HG03558 (cell line): ENCODE measurements around the gene METTL24.
"Not testable (repeated sequence)": the region's sequence is repeated elsewhere in the genome, so short reads cannot be mapped to it uniquely, and the experiment has no call there.

Experiments used
- ATAC-seq: cut with Tn5 transposase; IDR thresholded peaks from one replicate; pipeline ENCODE4 v1.9.1; 2021; ENCODE audit warnings: moderate number of reproducible peaks; ENCODE audit not compliant: unreplicated experiment; ENCODE audit errors: extremely low read depth

METTL24 gene

DNA sequence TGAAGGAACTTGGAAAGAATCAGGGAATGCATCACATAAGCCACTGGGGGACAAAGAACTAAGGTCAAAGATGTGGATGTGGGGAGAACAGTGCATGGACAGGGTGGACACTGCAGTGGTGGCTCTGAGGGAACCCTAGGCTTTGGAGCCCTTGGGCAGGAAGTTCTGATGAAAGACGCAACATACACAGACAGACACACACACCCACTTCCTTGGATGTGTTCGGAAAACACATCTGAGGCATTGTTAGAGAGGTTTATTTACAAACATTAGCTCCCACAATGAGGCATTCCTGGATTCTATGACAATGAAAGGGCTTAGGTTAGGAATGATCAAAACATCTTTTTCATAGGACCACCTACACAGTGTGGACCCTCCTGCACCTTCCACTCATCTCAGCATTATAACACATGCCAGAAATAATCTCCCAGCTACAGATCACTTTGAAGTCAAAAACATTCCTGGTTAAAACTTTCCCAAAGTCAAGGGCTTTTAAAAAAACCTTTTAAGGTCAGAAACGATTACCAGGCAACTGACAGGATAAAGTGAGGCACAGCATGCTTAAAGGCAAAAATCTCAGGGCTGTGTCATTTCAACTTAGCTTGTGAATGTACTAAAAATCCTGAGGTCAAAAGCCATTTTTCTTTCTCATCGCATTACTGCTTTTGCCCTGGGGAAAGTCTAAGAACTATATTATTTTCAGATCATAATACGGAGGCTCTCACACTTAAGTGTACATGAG, 6.4 kb upstream of the METTL24 start:
- no peak for ATAC-seq

DNA sequence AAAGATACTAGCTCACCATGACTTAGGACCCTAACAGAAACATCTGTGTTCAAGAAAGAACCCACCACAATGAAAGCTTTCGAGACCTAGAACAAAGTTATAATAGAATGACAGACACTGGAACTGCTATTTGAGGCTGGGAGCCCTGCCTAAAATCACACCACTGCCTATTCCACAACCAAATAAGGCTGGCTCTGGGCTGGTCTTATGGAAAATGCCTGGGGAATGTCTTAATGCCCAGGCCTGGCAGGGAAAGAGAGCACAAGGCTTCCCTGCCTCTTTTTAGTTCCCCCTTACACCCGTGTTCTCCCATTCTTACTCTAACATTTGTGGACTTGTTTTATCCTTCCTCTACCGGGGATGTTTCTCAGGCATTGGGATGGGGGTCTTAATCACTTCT, 5.6 kb upstream of the METTL24 start:
- no peak for ATAC-seq

DNA sequence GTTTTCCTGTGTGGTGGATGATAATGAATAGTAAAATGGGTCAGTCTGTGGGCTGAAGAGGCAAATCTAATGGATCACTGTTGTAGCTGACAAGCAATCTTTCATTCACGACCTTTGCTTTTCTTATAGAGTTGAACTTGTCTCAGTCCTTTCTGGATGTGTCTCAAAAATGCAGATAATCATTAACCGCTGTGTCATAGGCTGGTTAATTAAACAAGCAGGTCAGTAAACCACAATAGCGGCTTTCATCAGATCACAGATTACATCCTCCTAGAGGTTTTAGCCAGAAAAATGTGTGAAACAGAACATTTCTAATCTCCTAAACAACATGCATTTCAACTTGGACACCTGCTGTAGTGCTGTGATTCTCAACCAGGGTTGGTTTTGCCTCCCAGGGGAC, 2.5 kb upstream of the METTL24 start:
- no peak for ATAC-seq

DNA sequence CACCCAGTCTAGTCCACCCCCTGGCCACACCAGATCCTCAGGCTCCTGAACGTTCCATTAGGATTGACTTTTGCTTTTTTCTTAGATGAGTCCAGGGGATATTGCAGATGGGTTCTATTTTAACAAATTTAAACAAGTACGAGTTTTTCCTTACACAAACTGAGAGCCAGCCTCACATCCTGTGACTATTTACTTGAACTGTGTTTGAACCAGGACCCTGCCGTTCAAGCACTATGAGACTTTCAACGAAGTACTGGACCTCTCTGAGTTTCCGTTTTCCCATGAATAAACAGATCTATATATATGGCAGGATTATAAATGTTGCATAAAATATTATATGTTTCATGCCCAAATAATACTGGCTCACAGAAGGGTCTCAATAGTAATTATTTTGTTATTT, 1.4 kb upstream of the METTL24 start:
- no peak for ATAC-seq

DNA sequence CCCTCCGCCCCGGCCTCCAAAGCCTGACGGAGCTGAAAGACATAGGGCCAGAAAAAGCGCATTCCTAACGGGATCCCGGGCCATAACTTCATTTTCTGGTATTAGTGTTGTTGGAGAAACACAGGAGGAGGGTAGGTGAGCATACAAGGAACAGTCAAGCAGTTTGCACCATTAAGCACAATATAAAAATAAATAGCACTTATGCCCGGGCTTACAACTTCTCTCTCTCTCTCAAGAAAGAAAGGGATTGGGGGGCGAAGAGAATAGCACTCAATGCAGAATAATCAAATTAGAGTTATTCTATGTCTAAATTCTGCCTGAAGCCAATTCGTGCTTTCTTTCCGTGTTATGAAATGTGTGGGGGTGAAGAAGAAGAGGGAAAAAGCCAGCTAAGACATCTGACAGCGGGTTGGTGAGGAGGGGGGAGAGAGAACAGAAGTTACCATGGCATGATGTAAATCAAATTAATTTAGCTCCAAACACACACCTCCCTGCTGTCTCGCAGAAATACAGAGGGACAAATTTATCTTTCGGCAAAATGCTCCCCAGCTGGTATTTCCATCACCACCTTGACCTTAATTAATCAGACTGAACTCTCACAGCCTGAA, 508 bp upstream of the METTL24 start:
- no peak for ATAC-seq

DNA sequence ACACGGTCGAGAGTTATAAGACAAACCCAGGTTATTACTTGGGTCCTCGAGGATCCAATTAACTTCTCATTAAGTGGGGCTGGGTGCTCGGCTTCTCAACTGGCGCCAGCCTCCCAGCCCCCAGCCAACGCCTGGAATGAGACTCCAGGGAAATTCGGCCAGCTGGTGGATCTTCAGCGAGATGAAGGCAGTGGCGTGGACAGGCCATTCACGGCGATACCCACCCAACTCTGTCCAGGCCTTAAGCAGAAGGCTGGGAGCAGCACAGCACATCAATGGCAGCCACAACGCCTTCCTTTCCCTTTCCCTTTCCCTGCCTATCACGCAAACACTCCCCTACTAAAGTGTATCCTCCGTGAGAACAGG, 868 bp downstream of the METTL24 start:
- ATAC-seq: no peak

DNA sequence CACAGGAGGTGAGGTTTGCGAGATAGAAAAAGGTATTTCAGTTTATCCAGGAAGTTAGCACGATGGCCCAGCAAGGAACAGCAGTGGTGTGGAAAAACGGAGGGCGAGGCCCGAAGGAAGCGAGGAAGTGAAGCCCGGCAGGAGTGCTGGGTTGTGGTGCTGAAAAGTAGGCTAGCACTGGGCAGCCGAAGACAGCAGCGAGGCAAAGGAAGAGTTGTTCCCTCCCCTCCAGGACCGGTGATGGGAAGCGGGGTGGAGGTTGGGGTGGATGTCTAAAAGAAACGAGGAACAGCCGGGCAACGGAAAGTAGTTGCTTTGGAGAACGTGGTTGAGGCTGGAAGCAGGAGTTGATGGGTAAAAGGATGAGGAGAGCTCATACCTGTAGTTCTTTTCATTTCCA, 1.4 kb downstream of the METTL24 start:
- no peak for ATAC-seq

DNA sequence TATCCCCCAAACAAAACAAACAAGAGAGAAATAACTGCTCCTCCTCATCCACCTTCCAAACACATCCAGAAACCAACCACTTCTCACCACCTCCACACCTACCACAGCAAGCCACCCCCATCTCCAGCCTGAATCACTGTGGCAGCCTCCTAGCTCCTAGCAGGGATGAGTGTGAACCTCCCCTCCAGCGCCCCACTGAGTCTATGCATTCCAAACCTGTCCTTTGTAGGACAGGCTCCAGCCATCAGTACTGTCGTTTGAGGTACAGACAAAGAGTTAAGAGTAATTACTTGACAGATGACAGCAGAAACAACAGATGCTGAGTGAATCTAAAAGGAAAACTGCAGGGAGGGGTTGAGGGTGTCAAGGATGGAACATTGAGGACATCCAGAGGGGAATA, 2.4 kb downstream of the METTL24 start:
- no peak for ATAC-seq

DNA sequence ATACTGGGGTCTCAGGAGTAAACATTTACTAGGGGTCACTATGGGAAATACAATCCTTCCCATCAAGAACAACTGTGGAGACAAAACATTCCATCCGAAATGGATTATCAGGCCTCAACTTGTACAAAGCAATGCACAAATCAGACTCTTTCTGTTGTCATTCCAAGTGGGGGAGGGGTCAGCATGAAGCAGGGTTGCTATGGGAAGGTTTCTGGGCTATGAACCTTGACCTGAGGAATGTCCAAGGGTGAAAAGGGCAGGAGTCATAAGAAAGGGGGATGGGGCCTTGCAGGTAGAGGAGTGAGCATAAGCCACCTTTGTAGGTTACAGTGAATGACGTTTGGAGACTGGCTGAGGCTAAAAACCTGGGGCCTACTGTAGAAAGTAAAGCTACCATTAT, 3.1 kb downstream of the METTL24 start:
- no peak for ATAC-seq

DNA sequence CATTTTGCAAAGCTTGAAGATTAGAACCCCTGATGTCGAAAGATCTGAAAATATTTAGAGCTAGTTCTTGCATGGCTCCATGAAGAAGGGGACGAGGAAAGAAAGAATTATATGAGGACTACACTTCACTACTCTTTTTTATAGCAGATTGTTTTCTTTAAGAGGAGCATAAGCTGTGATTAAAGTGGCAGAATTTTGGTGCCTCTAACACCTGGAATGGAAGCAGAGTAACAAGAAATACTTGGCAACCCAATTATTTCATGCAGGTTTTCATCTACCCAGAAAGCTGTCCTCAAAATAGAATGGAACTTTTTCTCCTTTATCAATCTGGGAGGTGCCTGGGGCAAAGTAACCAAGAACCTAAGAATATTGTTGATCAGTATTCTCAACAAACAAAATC, 4.0 kb downstream of the METTL24 start:
- no peak for ATAC-seq

DNA sequence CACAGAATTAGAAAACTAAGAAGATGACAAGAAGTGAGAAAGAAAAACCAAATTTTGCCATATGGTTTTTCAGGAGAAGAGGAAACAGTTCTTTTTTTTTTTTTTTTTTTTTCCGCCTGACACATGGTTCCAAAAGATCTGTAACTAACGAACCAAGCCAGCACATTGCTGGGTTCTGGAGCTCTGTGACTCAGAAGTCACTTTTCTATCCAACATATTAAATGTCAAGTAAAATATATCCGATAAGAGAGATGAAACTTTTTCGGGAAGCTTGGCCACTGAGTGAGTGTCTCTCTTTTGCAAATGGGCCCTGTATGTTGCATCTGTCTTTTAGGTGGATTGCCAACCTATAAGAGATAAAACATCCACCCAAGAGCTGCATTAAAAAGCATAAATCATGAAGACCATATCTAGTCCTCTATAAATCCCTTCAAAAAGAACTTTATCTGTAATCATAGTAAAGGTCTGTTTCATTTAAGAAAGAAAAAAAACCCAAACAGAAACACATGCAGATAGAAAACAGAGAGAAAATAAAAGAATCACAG, 4.6 kb downstream of the METTL24 start:
- ATAC-seq: no peak

DNA sequence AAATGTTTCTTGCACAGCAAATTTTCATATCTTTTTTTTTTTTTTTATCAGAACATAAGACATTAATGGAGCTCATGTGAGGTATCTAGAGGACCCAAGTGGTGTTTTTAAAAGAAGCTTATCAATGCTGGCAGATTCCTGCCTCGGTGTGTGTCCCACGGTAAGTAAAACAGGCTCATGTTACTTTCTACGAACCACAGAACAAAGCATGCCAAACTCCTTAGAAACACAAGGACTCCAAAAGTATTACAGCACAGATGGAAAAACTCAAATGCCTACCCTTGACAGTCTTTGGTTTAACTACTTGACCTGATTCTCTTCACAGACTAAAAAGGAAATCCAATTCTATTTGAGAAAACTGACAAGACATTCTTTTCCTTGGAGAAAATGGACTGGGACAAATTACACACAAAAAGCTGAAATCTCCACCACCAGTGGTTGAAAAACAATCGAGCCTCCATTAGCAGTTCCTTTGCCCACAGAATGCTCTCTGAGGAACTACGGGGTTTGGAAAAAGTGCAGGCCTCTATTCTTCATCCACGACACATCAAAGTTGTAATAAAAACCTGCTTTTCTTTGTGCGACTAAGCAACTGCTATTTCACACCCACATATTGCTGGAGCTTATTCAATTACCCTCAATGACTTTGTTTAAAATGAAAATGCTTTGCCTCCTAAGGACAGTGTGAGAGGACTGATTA, 5.4 kb downstream of the METTL24 start:
- no peak for ATAC-seq

DNA sequence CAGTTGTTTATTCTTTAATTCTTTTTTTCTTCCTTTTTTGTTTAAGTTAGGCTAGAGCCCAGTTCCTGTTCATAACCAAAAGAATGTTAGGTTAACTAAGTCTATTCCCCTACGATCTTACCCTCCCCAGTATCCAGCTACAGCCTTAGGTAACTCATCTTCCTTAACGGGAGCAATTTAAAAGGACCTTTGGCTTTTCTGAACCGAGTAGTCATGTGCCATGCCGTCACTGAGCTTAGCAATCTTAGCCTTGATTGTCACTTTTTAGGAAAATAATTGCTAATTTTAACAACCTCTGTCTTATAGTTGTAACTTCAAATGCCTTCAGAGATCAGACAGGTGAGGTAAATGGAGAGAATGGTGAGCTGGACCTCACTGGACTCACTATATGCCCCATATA, 6.2 kb downstream of the METTL24 start:
- no peak for ATAC-seq

DNA sequence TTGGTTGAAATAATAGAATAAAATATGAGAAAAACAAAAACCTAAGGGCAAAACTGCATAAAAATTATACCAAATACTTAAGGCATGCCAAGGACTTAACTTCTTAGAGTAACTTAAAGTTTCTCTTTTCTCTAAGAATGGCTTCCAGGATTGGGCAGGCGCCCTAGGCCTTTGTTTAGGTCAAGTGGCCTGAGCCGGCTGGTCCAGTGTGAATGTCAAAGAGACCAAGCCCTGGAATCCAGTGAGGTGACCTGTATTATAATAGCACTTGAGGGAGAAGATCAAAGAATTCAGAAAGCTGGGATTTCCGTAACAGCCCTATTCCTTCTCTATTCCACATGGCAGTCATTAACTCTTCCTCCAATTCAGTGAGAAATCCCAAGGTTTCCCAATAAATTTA, 6.6 kb downstream of the METTL24 start:
- ATAC-seq: no peak

DNA sequence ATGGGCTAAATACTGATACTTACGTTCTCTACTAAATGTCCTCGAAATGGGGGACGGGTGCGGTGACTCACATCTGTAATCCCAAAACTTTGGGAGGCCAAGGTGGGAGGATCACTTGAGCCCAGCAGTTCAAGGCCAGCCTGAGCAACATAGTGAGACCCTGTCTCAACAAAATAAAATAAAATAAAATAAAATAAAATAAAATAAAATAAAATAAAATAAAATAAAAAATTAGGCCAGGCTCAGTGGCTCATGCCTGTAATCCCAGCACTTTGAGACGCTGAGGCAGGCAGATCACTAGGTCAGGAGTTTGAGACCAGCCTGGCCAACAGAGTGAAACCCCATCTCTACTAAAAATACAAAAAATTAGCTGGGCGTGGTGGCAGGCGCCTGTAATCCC, 7.6 kb downstream of the METTL24 start:
- ATAC-seq: not testable (repeated sequence)

DNA sequence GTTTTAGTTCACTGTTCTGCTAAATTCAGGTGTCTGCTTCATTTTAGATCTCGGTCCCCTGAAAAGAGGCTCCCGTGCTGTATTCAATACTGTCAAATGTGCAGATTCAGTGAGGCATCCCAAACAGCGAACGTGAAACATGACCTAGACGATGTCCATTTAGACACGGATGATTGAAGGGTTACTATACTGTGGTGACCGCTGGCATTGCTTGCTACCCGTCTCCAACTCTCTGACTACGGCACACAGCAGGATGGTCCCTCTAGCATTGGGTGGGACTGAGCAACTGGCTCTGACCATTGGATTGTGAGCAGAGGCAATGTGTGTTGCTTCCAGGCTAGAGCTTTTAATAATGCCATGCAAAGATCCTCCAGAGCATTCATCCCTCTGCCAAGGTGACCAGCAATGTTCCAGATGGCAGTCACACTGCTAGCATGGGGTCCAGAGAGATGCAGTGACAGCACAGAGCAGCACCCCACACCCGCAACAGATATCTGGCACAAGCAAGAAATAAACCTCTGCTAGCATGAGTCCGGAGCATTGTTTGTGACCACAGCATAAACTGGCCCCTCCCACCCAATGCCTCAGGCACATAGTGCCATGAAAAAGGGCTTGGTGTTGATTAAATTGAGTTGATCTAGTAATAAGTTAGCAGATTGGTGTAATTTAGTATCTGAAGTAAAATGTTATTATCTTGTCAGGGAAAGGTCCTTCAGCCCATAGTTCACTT, 9.0 kb downstream of the METTL24 start:
- no peak for ATAC-seq

DNA sequence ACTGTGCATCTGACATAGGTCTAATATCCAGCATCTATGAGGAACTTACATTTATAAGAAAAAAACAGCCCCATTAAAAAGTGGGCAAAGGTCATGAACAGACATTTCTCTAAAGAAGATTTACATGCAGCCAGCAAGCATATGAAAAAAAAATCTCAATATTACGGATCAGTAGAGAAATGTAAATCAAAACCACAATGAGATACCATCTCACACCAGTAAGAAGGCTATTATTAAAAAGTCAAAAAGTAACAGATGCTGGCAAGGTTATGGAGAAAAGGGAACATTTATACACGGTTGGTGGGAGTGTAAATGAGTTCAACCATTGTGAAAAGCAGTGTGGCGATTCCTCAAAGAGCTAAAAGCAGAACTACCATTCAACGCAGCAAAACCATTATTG, 13.1 kb downstream of the METTL24 start:
- no peak for ATAC-seq

DNA sequence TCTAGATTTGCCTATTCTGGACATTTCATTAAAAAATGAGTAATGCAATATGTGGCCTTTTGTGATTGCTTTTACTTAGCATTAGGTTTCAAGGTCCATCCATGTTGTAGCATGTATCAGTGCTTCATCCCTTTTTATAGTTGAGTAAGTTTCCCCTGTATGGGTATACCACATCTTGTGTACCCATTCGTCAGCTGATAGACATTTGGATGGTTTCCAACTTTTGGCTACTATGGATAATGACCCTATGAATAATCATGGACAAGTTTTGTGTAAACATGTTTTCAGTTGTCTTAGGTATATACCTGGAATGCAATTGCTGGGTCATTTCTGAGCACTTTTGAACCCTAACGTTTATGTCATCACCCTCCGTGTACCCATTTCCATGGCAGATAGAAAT, 15.4 kb downstream of the METTL24 start:
- ATAC-seq: no peak

DNA sequence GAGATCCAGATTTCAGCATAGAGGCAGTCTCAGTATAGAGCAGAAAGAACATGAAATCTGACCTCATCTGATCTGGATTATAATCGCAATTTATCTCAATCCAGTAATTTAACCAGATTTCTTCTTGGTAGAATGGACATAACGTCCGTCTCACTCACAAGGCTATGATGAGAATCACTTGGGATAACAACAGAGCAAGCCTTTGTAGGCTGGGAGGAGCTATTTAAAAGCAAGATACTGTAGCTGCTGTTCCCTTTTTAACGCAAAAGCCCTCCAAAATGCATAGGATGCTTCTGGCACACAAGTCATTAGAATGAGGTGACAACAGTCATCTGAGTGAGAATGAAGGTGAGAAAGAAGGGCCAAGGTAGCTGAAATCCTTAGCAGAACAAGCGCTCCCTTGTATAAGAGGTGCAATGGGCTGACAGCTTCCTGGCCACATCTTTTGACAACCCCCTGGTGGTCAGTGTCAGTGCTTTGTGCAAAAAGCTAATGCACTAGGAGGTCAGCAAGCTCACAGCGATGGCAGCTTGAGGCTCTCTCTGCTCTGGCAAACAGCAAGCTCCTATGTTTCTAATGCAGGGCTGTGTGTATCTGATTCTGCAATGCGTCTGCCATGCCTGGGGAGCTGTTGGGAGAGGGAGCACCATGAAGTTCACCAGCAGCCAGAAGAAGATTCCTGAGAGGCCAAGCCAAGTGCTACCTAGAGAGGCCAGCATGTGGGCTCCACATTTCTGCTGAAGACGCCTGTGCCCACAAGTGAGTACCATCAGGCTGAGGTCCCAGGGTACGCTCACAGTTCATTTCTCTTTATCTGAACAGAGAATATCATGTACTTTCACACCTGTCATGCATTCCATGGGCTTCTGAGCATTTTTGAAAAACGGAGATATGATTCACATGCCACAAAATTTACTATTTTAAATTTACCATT, 16.2 kb downstream of the METTL24 start:
- ATAC-seq: no peak

DNA sequence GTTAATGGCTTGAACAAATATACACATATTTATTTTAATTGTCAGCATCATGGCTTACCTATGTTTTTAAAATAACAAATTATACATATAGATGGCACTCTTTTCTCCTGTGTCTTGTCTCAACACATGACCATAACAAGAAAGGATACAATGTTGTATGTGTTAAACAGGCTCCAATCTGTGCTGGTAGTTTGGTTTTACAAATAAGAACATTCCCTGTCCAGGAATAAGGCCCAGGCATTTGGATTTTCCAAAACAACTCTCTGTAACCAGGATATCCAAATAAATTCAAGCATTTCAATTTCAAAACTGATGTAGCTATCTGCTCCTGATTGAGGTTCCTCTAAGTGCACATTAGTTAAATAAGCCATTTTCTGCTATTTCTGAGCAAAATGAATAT, 17.1 kb downstream of the METTL24 start:
- no peak for ATAC-seq
